Measurements from ENCODE around the gene FAM120A.

DNA sequence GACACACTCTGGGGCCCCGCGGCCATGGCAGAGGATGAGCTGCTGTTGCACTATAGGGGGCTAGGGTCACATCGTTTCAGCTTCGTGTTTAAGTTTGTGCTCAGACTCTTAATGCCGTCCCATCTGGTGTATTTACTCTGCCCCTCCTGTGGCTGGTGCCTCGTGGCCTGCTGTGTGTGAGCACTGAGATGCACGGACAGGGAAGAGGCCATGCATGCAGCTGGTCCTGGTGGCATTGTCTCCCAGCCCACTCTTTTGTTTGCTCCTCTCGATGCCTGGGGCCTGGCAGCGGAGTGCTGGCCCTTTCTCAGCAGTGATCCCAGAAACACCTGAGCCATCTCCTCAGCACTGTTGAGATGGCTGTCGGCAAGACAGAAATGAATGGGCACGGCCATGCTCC, 94.9 kb downstream of the FAM120A start:
- TF ChIP-seq, protein P1, sequence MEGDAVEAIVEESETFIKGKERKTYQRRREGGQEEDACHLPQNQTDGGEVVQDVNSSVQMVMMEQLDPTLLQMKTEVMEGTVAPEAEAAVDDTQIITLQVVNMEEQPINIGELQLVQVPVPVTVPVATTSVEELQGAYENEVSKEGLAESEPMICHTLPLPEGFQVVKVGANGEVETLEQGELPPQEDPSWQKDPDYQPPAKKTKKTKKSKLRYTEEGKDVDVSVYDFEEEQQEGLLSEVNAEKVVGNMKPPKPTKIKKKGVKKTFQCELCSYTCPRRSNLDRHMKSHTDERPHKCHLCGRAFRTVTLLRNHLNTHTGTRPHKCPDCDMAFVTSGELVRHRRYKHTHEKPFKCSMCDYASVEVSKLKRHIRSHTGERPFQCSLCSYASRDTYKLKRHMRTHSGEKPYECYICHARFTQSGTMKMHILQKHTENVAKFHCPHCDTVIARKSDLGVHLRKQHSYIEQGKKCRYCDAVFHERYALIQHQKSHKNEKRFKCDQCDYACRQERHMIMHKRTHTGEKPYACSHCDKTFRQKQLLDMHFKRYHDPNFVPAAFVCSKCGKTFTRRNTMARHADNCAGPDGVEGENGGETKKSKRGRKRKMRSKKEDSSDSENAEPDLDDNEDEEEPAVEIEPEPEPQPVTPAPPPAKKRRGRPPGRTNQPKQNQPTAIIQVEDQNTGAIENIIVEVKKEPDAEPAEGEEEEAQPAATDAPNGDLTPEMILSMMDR (IDR thresholded peaks at IDR 0.05; ENCODE audit: low read depth, low read length, missing input control) = no peak
- TF ChIP-seq, protein P2, sequence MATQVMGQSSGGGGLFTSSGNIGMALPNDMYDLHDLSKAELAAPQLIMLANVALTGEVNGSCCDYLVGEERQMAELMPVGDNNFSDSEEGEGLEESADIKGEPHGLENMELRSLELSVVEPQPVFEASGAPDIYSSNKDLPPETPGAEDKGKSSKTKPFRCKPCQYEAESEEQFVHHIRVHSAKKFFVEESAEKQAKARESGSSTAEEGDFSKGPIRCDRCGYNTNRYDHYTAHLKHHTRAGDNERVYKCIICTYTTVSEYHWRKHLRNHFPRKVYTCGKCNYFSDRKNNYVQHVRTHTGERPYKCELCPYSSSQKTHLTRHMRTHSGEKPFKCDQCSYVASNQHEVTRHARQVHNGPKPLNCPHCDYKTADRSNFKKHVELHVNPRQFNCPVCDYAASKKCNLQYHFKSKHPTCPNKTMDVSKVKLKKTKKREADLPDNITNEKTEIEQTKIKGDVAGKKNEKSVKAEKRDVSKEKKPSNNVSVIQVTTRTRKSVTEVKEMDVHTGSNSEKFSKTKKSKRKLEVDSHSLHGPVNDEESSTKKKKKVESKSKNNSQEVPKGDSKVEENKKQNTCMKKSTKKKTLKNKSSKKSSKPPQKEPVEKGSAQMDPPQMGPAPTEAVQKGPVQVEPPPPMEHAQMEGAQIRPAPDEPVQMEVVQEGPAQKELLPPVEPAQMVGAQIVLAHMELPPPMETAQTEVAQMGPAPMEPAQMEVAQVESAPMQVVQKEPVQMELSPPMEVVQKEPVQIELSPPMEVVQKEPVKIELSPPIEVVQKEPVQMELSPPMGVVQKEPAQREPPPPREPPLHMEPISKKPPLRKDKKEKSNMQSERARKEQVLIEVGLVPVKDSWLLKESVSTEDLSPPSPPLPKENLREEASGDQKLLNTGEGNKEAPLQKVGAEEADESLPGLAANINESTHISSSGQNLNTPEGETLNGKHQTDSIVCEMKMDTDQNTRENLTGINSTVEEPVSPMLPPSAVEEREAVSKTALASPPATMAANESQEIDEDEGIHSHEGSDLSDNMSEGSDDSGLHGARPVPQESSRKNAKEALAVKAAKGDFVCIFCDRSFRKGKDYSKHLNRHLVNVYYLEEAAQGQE (IDR thresholded peaks at IDR 0.05) = no peak
- TF ChIP-seq EGR1 (IDR thresholded peaks at IDR 0.05; ENCODE audit: low read depth in 2 of 2) = no peak
- TF ChIP-seq SP1 (IDR thresholded peaks at IDR 0.05) = no peak
- TF ChIP-seq, protein P3, sequence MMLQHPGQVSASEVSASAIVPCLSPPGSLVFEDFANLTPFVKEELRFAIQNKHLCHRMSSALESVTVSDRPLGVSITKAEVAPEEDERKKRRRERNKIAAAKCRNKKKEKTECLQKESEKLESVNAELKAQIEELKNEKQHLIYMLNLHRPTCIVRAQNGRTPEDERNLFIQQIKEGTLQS (IDR thresholded peaks at IDR 0.05) = no peak
- TF ChIP-seq, protein P4, sequence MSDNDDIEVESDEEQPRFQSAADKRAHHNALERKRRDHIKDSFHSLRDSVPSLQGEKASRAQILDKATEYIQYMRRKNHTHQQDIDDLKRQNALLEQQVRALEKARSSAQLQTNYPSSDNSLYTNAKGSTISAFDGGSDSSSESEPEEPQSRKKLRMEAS (IDR thresholded peaks at IDR 0.05) = no peak
- TF ChIP-seq, protein P5, sequence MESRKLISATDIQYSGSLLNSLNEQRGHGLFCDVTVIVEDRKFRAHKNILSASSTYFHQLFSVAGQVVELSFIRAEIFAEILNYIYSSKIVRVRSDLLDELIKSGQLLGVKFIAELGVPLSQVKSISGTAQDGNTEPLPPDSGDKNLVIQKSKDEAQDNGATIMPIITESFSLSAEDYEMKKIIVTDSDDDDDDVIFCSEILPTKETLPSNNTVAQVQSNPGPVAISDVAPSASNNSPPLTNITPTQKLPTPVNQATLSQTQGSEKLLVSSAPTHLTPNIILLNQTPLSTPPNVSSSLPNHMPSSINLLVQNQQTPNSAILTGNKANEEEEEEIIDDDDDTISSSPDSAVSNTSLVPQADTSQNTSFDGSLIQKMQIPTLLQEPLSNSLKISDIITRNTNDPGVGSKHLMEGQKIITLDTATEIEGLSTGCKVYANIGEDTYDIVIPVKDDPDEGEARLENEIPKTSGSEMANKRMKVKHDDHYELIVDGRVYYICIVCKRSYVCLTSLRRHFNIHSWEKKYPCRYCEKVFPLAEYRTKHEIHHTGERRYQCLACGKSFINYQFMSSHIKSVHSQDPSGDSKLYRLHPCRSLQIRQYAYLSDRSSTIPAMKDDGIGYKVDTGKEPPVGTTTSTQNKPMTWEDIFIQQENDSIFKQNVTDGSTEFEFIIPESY (IDR thresholded peaks at IDR 0.05) = no peak
